Ishikawa (cell line): ENCODE results near the gene ACAA2.

ENCODE experiments used
- CEBPB ChIP-seq: IDR thresholded peaks from 2 replicates; pipeline ENCODE4 v1.6.1; 2012
- CREB1 ChIP-seq: IDR thresholded peaks from 2 replicates; pipeline ENCODE4 v1.6.1; 2012; ENCODE audit warnings: low read depth
- EGR1 ChIP-seq: IDR thresholded peaks from 2 replicates; pipeline ENCODE4 v1.6.1; 2012
- FOXM1 ChIP-seq: IDR thresholded peaks from 2 replicates; pipeline ENCODE4 v1.6.1; 2012; ENCODE audit warnings: low read depth, borderline replicate concordance
- NFIC ChIP-seq: IDR thresholded peaks from 2 replicates; pipeline ENCODE4 v1.6.1; 2012
- RAD21 ChIP-seq: IDR thresholded peaks from 2 replicates; pipeline ENCODE4 v1.6.1; 2012; ENCODE audit warnings: low read depth
- TAF1 ChIP-seq: IDR thresholded peaks from 2 replicates; pipeline ENCODE4 v1.6.1; 2012; ENCODE audit warnings: low read depth, mild to moderate bottlenecking
- TCF12 ChIP-seq: IDR thresholded peaks from 2 replicates; pipeline ENCODE4 v1.6.1; 2012; ENCODE audit warnings: low read depth
- TEAD4 ChIP-seq: IDR thresholded peaks from 2 replicates; pipeline ENCODE4 v1.6.1; 2012
- YY1 ChIP-seq: IDR thresholded peaks from 2 replicates; pipeline ENCODE4 v1.6.1; 2012; ENCODE audit warnings: low read depth
- TF ChIP-seq, protein P1 (sequence below): IDR thresholded peaks from 2 replicates; pipeline ENCODE4 v1.6.1; 2012
- TF ChIP-seq, protein P2 (sequence below): IDR thresholded peaks from 2 replicates; pipeline ENCODE4 v1.6.1; 2012; ENCODE audit warnings: low read depth, mild to moderate bottlenecking
- TF ChIP-seq, protein P3 (sequence below): IDR thresholded peaks from 2 replicates; pipeline ENCODE4 v1.6.1; 2012

The ACAA2 gene

DNA sequence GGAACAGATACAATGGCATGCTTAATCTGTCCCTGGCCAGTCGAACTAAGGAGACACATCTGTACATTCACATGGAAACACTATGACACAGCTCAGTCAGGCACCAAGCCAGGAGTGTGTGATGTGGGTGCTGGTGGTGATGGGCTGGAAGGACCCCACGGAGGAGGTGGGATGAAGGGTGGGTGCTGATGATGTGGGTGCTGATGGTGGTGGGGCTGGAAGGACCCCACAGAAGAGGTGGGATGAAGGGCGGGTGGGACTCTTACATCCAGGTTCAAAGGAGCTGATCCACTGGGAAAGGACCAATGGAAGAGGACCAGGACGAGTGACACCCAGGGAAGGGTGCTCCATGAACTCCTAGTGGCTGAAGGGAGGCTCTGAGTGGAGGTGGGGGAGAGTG lies 34.8 kb upstream of the ACAA2 start:
- TF ChIP-seq, protein P1, sequence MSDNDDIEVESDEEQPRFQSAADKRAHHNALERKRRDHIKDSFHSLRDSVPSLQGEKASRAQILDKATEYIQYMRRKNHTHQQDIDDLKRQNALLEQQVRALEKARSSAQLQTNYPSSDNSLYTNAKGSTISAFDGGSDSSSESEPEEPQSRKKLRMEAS = no peak

DNA sequence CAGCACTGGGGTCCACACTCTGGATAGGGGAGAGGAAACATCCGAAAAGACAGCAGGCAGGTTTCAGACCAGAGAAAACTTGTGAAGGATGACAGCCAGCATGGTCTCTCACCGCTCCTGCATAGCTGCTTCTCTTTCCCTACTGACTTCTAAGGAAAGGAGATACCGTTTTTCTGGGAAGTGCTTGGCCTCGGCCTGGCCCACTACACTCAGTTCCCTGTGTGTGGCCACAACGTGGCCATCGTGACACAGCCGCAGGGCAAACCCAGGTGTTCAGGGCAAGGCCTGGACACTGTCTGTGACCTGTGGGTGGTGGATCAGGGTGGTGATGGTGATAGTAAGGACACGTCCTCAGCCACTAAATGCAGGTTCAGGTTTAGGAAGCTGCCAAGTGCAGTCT lies 34.2 kb upstream of the ACAA2 start:
- no peak for TF ChIP-seq TEAD4
- no peak for TF ChIP-seq TCF12

GRCh38 chr18:49846718-49847470 lies 33.6 kb upstream of the ACAA2 start:
- TF ChIP-seq EGR1 = no peak
- TF ChIP-seq, protein P1 = no peak
- no peak for TF ChIP-seq NFIC
- TF ChIP-seq, protein P2, sequence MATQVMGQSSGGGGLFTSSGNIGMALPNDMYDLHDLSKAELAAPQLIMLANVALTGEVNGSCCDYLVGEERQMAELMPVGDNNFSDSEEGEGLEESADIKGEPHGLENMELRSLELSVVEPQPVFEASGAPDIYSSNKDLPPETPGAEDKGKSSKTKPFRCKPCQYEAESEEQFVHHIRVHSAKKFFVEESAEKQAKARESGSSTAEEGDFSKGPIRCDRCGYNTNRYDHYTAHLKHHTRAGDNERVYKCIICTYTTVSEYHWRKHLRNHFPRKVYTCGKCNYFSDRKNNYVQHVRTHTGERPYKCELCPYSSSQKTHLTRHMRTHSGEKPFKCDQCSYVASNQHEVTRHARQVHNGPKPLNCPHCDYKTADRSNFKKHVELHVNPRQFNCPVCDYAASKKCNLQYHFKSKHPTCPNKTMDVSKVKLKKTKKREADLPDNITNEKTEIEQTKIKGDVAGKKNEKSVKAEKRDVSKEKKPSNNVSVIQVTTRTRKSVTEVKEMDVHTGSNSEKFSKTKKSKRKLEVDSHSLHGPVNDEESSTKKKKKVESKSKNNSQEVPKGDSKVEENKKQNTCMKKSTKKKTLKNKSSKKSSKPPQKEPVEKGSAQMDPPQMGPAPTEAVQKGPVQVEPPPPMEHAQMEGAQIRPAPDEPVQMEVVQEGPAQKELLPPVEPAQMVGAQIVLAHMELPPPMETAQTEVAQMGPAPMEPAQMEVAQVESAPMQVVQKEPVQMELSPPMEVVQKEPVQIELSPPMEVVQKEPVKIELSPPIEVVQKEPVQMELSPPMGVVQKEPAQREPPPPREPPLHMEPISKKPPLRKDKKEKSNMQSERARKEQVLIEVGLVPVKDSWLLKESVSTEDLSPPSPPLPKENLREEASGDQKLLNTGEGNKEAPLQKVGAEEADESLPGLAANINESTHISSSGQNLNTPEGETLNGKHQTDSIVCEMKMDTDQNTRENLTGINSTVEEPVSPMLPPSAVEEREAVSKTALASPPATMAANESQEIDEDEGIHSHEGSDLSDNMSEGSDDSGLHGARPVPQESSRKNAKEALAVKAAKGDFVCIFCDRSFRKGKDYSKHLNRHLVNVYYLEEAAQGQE = 0 out of 2 replicates have a peak, but pooled peaks have one; percentile 45

GRCh38 chr18:49846361-49846662 lies 33.0 kb upstream of the ACAA2 start:
- no peak for TF ChIP-seq TEAD4
- no peak for TF ChIP-seq FOXM1
- no peak for TF ChIP-seq TCF12
- TF ChIP-seq YY1 = no peak
- TF ChIP-seq CEBPB = no peak
- TF ChIP-seq, protein P3, sequence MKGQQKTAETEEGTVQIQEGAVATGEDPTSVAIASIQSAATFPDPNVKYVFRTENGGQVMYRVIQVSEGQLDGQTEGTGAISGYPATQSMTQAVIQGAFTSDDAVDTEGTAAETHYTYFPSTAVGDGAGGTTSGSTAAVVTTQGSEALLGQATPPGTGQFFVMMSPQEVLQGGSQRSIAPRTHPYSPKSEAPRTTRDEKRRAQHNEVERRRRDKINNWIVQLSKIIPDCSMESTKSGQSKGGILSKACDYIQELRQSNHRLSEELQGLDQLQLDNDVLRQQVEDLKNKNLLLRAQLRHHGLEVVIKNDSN = 0 out of 2 replicates have a peak, but pooled peaks have one; percentile 9

DNA sequence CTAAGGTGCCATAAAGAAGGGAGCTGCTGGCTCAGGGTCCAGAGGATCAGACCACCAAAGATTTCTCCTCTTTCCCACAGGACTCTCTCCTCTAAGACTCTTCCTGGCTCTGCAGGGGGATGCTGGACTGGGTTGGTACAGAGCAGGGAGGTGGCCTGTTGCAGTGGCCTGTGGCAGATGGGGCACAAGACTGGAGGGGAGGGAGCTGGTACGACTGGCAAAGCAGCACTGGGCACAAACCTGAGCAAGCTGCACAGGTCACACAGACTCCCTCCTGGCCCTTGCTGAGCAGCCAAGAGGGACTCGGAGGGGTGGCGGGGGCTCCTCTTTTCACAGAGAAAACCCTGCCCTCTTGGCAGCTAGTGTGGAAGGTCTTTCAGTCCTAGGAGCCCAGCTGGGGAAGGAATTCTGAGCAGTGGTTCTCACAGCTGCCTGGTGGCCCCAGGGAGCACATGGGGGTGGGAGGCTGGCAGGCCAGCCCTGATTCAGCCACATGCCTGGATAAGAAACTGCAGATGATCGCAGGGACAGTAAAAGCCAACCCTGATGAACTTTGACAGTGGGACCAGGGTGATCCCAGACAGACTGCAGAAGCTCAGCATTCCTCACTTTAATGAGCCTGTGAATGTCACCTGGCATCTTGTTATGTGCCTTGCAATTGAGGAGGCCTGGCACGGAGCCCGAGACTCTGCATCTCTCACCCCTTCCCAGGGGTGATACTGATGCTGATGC lies 32.5 kb upstream of the ACAA2 start:
- no peak for TF ChIP-seq CREB1
- TF ChIP-seq, protein P2 = no peak
- TF ChIP-seq, protein P1 = no peak
- TF ChIP-seq TCF12 = no peak
- no peak for TF ChIP-seq TAF1
- no peak for TF ChIP-seq FOXM1
- TF ChIP-seq RAD21 = no peak
- TF ChIP-seq YY1 = no peak
- TF ChIP-seq EGR1 = no peak
- TF ChIP-seq TEAD4 = no peak

GRCh38 chr18:49844903-49845302 lies 31.6 kb upstream of the ACAA2 start:
- no peak for TF ChIP-seq TEAD4
- no peak for TF ChIP-seq TAF1
- TF ChIP-seq RAD21 = no peak

DNA sequence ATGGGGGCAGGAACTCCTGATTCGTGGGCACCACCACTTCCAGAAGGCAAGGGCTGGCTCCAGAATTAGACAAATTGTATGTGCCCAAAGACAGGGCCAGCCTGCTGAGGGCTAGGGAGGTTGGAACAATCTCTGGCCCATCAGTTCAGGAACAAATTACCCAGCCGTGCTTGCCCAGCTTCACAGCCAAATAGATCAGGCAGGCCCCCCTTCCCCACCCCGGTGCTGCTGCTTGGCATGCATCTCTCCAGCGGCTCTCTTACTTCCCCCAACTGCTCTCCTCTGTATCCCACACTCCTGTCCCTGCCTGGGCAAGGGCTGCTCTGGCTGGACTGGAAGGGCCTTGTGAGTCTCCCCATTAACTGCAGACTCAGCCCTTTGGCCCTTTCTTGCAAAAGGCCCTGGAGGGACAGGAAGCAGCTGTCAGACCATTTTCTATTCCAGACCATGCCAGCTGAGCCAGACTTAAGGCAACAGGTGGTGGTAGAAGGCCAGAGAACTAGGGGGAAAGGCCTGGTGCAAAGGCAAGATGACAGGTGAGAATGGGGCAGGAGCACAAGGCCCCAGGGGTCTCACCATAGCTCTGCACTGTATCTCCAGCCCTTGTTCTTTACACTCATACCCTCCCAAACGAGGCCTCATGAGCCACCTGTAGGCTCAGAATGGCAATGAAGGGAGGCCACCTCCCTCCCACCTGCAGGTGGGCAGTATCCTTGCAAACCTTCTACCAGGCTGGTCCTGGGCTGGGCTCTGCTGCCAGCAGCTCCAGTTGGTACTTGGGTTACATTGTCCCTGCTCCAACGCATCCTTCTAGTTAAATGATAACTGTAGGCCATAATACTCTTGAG lies 30.7 kb upstream of the ACAA2 start:
- TF ChIP-seq YY1 = no peak
- TF ChIP-seq TEAD4 = no peak
